ENCODE measurements around the gene TEAD1.

Gene TEAD1

GRCh38 chr11:12715941-12716340, 41.7 kb downstream of the TEAD1 start:
- DNase-seq = no peak

GRCh38 chr11:12716816-12717215, 42.6 kb downstream of the TEAD1 start:
- DNase-seq = no peak

- no peak for DNase-seq
Measured at GRCh38 chr11:12717851-12718291, 43.6 kb downstream of the TEAD1 start.

- DNase-seq = no peak
Measured at GRCh38 chr11:12719221-12719620, 45.0 kb downstream of the TEAD1 start.

GRCh38 chr11:12721816-12722604, 47.8 kb downstream of the TEAD1 start:
- no peak for DNase-seq

GRCh38 chr11:12723421-12724300, 49.4 kb downstream of the TEAD1 start:
- no peak for DNase-seq

GRCh38 chr11:12724301-12725054, 50.3 kb downstream of the TEAD1 start:
- DNase-seq = peak; percentile 57

GRCh38 chr11:12725055-12725862, 51.0 kb downstream of the TEAD1 start:
- no peak for DNase-seq

GRCh38 chr11:12725863-12726682, 51.9 kb downstream of the TEAD1 start:
- DNase-seq = no peak

GRCh38 chr11:12727563-12728211, 53.5 kb downstream of the TEAD1 start:
- no peak for DNase-seq

- DNase-seq = no peak
Measured at GRCh38 chr11:12728417-12728816, 54.2 kb downstream of the TEAD1 start.

GRCh38 chr11:12729941-12730340, 55.7 kb downstream of the TEAD1 start:
- no peak for DNase-seq

- no peak for DNase-seq
Measured at GRCh38 chr11:12731841-12732336, 57.7 kb downstream of the TEAD1 start.

- no peak for DNase-seq
Measured at GRCh38 chr11:12733091-12733490, 58.9 kb downstream of the TEAD1 start.

- DNase-seq = no peak
Measured at GRCh38 chr11:12734625-12735024, 60.4 kb downstream of the TEAD1 start.

- no peak for DNase-seq
Measured at GRCh38 chr11:12735262-12735661, 61.0 kb downstream of the TEAD1 start.

GRCh38 chr11:12737024-12737423, 62.8 kb downstream of the TEAD1 start:
- no peak for DNase-seq

GRCh38 chr11:12741671-12742216, 67.5 kb downstream of the TEAD1 start:
- DNase-seq = no peak

- no peak for DNase-seq
Measured at GRCh38 chr11:12743834-12744449, 69.7 kb downstream of the TEAD1 start.
